Gastrocnemius medialis (tissue), 4 donors: Measurements from ENCODE around the gene ZDHHC21.

Experiments
- POLR2A ChIP-seq, 2 donors: fragments of 450-650 bp; IDR thresholded peaks; one replicate each; pipeline ENCODE4 v1.6.1; 2017; ENCODE audit warnings: antibody characterized with exemption in 2 of 2, mild to moderate bottlenecking in 2 of 2, moderate library complexity in 2 of 2
- TF ChIP-seq, protein P1 (sequence below), 5 experiments: fragments of 450-650 bp in 3 of 5; fragments of 200-600 bp in 2 of 5; sonication (generic) in 2 of 5; IDR thresholded peaks in 4 of 5; conservative IDR thresholded peaks in 1 of 5; 1 replicate in 4 of 5; 2 replicates in 1 of 5; pipeline ENCODE4 v1.5.1; 2016 to 2019; ENCODE audit warnings: antibody characterized with exemption in 5 of 5, mild to moderate bottlenecking in 3 of 5, moderate library complexity in 3 of 5

DNA sequence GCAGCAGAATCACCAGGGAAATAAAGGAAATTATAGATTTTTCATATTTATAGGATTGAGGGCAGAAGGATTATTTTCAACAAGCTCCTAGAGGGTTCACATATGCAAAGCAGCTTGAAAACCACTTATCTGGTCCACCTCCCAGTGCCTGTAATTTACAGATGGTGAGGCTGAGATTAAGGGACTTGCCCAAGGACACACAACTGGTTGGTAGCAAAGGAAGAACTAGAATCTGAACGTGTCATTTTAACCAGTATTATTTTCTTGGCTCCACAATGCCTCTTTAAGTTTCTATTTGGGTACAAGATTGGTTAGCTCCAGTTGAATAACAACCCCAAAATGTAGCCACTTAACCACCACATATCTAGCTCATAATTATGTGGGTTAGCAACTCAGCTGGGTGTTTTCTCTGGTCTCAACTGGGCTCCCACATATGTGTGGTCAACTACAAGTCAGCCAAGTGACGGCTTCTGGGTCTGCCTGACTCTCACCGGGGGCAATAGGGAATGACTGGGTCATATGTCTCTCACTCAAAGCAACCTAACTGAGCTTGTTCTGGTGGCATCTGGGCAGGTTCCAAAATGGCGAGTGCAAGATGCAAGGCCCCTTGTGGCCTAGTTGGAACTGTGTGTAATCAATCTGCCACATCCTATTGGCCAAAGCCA, 127.7 kb downstream of the ZDHHC21 start:
- TF ChIP-seq POLR2A (IDR thresholded peaks at IDR 0.05) = no peak
- TF ChIP-seq, protein P1, sequence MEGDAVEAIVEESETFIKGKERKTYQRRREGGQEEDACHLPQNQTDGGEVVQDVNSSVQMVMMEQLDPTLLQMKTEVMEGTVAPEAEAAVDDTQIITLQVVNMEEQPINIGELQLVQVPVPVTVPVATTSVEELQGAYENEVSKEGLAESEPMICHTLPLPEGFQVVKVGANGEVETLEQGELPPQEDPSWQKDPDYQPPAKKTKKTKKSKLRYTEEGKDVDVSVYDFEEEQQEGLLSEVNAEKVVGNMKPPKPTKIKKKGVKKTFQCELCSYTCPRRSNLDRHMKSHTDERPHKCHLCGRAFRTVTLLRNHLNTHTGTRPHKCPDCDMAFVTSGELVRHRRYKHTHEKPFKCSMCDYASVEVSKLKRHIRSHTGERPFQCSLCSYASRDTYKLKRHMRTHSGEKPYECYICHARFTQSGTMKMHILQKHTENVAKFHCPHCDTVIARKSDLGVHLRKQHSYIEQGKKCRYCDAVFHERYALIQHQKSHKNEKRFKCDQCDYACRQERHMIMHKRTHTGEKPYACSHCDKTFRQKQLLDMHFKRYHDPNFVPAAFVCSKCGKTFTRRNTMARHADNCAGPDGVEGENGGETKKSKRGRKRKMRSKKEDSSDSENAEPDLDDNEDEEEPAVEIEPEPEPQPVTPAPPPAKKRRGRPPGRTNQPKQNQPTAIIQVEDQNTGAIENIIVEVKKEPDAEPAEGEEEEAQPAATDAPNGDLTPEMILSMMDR (IDR thresholded peaks at IDR 0.05 in 4 of 5, conservative IDR thresholded peaks at IDR 0.05 in 1 of 5) = no peak
